Measurements from ENCODE around the gene OR2A12.

GRCh38 chr7:144085978-144086377 lies at the start of gene OR2A12:
- TF ChIP-seq CTCF (conservative IDR thresholded peaks at IDR 0.05; ENCODE audit: low read length) (no peak), EZH2phosphoT487 (IDR thresholded peaks at IDR 0.05; ENCODE audit: borderline replicate concordance) (no peak)

Data from Loucy (cell line).